HG03354 (cell line): ENCODE results near the gene TMED1.
"Not testable (repeated sequence)": the region's sequence is repeated elsewhere in the genome, so short reads cannot be mapped to it uniquely, and the experiment has no call there.

Experiments
- ATAC-seq: cut with Tn5 transposase; IDR thresholded peaks from one replicate; pipeline ENCODE4 v1.9.1; 2021; ENCODE audit warnings: mild to moderate bottlenecking; ENCODE audit not compliant: unreplicated experiment, poor library complexity, severe bottlenecking

TMED1 gene

DNA sequence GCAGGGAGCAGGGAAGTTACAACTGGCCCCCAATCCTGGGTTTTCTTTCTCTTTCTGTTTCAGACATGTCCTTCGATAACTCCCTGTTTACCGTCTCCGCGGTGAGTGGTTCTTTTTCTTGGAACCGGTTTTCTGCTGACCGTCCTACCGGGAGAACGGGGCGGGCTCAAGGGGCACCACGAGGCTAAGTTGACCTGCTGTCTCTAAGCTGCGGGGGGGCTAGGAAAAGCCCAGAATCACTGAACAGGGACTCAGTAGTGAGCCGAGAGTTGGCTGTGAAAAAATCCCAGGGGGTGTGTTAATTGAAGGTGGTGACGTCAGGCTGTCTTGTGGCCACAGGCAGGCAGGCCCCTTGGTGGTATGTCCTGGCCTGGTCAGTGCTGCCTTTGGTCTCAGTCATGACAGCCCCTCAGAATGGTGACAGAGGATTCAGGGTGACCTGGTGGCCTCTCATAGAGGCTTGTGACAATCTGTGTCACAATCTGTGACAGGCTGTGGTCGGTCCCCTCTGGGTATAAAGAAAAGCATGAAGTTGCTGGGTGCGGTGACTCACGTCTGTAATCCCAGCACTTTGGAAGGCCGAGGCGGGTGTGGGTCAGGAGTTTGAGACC is 27.2 kb upstream of the TMED1 start:
- no peak for ATAC-seq

DNA sequence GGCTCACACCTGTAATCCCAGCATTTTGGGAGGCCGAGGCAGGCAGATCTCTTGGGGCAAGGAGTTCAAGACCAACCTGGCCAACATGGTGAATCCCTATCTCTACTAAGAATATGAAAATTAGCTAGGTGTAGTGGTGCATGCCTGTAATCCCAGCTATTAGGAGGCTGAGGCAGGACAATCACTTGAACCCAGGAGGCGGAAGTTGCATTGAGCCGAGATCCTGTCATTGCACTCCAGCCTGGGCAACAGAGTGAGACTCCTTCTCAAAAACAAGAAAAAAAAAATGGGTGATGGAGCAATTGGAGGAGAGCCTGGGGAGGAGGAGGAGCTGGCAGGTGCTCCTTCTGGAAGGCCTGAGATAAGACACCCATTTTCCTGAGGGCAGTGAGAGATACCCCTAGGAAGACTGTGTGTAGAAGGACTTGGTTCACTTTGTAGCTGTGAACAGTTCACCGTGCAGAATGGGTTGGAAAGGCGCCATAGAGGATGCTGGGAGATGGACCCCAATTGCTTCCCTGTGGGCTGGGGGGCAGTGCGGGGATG is 26.6 kb upstream of the TMED1 start:
- ATAC-seq = no peak

DNA sequence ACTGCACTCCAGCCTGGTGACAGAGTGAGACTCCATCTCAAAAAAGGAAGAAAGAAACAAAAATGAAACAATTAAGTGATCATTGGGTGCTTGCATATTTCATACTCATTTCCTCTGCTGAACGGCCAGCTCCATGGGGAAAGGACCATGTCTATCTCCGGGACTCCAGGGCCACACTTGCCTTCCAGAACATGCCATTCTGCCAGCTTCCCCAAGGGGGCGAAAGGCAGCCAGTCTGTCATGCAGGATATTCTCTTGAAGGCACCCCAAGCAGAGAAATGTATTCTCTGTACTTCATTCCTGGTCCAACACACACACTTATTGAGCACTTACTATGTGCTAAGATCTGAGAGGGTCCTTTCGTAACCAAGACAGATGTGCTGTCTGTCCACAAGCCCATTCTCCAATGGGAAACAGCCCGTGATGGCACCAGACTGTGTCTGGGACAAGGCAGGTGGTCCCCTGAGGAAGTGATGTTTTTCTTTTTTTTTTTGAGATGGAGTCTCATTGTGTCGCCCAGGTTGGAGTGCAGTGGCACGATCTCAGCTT is 25.2 kb upstream of the TMED1 start:
- no peak for ATAC-seq

DNA sequence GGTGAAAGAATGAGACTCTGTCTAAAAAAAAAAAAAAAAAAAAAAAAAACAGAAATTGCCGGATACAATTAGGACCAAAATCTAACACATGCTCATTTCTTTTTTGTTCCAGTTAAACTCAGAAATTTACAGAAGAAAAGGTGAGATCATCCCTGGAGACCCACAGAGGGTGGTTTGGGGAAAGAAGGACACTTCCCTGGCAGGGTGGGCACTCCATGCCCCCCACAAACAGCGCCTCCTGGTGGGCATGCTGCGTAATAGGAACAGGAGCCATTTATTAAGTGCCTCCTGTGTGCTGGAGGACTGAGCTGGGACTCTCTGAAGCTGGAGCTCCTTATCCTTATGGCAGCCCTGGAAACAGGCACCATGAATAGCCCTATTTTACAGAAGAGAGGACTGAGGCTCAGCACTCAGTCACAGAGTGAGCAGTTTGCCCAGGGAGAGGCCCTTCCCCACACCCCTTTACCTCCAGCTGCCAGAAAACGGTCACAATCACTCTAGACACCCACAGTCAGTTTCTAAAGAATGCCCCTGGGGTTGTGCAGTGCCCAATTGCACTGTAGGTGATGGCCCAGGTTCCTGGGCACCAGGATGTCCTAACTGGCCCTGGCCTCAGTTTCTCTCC is 22.3 kb upstream of the TMED1 start:
- no peak for ATAC-seq

DNA sequence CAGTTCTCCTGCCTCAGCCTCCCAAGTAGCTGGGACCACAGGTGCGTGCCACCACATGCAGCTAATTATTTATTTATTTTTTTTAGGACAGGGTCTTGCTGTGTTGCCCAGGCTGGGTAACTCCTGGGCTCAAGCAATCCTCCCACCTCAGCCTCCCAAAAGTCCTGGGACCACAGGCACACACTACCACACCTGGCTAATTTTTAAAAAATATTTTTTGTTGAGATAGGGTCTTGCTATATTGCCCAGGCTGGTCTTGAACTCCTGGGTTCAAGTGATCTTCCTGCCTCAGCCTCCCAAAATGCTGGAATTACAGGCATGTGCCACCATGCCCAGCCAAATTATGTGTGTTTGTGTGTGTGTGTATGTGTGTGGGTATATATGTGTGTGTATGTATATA is 20.9 kb upstream of the TMED1 start:
- ATAC-seq = not testable (repeated sequence)

DNA sequence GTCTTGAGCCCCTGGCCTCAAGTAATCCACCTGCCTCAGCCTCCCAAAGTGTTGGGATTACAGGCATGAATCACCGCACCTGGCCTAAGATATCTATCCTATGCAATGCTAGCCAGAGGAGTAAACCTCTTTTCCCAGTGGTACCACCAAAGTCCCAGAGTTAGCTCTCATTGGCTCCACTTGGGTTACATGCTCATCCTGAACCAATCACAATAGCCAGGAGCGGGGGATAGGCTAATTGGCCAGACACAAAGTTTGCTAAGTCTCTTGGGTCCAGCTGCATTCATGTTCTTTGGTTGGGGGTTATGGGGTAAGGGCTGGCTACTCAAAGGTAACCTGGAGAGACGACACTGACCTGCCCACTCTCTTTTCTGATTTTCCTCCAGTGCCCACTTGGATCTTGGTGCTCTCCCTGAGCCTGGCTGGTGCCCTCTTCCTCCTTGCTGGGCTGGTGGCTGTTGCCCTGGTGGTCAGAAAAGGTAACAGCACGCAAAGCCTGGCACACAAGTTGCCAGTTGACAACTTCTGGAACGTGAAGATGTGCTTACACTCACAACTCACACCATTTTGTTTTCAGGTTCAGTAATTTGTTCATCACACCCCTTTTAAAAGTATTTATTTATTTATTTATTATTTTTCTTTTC is 20.0 kb upstream of the TMED1 start:
- ATAC-seq = no peak

DNA sequence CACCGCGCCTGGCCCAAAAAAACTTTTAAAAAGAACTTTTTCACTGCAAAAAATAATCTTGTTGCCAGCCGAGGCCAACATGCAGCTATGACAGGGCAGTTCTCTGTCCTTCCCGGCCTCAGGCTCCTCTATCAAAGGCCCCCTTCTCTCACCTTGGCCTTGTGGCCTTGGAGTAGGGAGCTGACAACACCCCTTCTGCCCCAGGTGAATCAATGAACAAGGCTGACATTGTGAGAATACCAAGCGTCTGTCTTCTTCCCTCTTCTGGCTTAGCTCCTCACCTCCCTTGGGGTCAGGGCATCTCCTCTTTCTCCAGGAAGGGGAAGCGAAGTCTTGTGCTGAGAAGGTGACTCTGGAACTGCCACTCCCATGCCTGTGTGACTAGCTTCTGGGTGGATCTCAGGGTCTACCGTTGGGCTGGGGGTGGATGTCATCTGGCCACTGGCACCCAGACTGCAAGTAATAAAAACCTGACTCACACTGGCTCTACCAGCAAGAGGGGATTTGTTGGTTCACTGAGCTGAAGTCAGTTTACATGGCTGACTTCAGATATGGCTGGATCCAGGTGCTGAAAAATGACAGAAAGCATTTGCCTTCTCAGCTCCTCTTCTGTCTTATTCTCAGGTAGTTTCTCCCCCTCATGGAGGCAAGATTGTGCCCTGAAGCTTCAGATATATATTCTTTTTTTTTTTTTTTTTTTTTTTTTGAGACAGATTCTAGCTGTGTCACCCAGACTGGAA is 18.5 kb upstream of the TMED1 start:
- no peak for ATAC-seq

DNA sequence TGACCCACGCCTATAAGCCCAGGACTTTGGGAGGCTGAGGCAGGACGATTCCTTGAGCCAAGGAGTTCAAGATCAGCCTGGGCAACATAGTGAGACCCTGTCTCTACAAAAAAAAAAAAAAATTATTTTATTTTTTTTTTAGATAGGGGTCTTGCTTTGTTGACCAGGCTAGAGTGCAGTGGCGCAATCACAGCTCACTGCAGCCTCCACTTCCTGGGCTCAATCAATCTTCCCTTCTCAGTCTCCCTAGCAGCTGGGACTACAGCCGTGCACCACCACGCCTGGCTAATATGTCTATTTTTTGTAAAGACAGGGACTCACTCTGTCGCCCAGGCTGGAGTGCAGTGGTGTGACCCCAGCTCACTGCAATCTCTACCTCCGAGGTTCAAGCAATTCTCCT is 16.9 kb upstream of the TMED1 start:
- no peak for ATAC-seq

DNA sequence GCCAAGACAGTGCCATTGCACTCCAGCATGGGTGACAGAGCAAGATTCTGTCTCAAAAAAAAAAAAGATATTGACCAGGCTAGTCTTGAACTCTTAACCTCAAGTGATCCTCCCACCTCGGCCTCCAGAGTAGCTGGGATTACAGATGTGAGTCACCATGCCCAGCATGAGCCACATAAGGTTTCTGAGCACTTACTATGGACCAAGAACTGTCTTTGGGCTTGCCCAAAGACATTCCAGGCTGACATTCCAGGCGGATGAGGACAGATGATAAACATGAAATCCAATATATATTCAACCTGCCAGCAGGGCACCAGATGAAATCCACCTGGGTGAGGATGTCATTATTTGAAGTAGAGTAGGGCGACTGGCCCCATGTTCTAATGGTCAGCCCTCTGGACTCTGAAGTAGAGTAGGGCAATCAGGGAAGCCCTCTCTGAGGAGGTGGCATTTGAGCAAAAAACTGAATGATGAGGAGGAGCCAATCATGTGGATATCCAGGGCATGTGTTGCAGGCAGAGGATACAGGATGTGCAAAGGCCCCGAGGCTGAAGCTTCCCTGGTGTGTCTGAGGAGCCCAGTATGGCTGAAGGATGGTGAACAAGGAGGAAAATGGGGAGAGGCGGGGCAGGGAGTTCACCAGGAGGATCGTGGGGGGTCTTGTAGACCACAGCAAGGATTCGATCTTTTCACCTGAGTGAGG is 16.2 kb upstream of the TMED1 start:
- ATAC-seq = no peak

DNA sequence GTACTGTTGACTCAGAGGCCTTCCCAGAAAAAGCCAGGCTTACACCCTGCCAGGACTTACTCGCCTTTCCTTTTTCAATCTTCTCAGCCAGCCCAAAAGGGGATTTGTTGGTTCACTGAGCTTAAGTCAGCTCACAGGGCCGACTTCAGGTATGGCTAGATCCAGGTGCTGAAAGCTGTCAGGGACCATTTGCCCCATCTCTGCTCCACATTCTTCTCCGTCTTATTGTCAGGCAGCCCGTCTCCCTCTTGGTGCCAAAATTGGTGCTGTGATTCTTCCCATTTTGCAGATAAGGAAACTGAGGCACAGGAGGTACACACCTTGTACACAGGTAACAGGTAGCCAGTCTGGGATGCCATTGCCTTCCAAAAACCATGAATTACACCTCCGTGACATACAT is 14.6 kb upstream of the TMED1 start:
- ATAC-seq = no peak

DNA sequence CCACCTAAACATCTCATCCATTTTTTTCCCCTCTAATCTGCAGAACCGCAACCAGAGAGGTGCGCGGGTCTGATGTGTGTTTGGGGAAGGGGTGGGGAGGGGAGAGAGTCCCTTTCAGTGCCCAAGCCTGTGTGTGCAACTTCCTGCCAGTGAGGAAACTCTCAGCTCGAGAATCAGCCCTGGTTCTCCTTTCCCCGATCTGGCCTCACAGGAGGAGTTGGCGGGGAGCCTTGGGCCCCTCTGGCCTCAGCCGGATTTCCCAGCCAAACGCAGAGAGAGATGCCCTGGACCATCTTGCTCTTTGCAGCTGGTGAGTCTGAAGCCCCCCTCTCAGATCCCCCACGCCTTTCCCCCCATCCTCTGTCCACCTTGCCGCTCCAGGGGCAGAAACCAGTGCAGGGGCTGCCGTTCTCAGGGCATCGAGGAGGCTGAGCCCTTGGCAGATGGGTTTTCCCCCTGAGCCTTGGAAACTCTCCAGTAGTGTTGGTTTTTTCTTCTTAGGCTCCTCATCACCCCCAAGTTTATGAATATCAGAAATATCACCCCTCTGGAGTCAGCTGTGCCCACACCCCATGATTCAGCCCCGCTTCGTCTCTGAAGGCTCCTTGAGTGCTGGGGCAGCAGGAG is 12.3 kb upstream of the TMED1 start, which contains the start of gene C19orf38:
Gene C19orf38, plus strand, starts transcription at position 186 of the 627 bp plus-strand sequence. Its CDS starts 94 bp downstream, at position 280.
- no peak for ATAC-seq

DNA sequence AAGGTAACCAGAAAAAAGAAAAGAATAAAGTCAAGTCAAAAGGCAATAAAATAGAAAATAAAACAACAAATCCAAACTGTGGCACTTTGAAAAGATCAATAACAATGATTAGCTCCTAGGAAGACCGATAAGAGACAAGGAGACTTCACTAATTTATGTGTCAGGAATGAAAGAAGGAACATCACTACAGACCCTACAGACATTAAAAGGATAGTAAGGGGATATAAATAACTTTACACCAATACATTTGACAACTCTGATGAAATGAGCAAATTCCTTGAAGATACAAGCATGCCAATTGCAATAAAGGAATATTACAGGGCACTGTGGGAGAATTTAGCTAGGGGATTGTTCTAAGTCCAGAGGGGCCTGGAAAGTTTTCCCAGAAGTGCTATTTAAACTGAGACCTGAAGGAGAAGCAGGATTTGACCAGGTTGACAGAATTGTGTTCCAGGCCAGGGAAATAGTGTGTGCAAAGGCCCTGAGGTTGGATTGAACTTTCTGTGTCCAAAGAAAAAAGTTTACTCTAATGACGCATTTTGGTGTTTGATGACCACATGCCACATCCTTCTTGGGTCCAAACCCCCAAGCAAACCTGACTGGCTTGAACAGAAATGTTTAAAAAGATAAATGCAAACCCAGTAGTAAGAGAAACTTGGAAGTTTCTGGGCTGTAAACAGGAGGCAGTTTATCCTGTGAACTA is 10.6 kb upstream of the TMED1 start:
- no peak for ATAC-seq

DNA sequence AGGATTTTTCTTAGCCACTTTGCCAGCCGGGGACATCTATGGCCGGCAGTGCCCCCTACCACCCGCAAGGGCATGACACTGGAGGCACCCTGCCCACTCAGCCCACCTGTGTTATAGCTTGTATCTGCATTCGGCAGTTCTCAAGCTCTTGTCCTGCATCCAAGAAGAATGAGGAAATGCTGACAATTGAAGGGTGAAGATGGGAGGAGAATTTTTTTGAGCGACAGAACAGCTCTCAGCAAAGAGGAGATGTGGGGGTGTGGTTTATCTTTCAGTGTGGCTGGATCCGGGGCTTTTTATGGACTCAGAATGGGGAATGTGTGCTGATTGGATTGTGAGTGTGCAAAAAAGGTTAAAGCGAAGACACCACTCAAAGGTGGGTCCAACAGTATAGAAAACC is 6.8 kb upstream of the TMED1 start:
- ATAC-seq = no peak

DNA sequence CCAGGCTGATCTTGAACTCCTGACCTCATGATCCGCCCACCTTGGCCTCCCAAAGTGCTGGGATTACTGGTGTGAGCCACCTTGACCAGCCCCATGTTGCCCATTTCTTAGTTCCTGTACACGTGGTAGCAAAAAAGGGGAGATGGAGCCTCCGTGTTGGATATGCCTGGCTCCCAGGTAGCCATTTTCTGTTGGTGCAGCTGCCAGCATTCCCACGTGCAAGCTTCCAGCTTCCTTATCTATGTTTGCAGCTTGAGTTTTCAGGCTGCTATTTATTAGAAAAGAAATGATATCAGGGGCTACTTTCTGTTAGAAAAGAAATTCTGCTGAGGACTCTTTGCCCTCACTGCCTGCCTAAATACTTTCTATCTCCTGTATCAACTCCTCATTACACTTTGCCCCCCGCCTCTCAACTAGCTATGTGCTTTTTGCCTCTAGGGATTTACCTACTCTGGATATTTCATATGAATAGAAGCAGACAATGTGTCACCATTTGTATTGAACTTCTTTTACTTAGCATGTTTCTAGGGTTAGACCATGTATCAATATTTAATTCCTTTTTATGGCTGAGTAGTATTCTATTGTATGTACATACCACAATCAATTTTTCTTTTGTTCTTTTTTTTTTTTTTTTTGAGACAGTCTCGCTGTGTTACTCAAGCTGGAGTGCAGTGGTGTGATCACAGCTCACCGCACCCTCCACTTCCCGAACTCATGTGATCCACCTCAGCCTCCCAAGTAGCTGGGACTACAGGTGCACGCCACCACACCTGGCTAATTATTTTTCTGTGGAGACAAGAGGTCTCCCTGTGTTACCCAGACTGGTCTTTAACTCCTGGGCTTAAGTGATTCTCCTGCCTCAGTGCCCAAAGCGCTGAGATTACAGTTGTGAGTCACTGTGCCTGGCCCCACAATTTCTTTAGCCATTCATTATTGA is 3.4 kb upstream of the TMED1 start:
- no peak for ATAC-seq

DNA sequence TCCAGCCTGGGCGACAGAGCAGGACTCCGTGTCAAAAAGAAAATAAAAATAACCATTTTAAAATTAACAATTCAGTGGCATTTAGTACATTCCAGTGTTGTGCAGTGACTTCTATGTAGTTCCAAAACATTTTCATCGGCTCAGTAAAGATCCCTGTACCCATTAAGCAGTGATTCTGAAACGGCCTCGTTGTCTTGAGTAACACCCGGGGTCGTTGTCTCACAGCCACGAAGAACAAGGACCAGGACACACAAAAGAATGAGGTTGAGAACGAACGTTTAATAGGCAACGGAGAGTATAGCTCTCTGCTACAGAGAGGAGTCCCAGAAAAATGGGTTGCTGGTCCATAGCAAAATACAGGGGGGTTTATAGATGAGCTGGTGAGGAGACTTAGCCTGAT is 2.4 kb upstream of the TMED1 start:
- ATAC-seq = no peak

DNA sequence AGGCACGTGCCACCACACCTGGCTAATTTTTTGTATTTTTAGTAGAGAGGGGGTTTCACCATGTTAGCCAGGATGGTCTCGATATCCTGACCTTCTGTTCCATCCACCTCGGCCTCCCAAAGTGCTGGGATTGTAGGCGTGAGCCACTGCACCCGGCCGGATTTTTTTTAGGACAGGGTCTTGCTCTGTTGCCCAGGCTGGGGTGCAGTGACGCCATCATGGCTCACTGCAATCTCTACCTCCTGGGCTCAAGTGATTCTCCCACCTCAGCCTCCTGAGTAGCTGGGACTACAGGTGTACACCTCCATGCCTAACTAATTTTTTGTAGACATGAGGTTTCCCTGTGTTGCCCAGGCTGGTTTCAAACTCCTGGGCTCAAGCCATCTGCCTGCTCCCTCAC is 1.6 kb upstream of the TMED1 start:
- not testable (repeated sequence) for ATAC-seq

DNA sequence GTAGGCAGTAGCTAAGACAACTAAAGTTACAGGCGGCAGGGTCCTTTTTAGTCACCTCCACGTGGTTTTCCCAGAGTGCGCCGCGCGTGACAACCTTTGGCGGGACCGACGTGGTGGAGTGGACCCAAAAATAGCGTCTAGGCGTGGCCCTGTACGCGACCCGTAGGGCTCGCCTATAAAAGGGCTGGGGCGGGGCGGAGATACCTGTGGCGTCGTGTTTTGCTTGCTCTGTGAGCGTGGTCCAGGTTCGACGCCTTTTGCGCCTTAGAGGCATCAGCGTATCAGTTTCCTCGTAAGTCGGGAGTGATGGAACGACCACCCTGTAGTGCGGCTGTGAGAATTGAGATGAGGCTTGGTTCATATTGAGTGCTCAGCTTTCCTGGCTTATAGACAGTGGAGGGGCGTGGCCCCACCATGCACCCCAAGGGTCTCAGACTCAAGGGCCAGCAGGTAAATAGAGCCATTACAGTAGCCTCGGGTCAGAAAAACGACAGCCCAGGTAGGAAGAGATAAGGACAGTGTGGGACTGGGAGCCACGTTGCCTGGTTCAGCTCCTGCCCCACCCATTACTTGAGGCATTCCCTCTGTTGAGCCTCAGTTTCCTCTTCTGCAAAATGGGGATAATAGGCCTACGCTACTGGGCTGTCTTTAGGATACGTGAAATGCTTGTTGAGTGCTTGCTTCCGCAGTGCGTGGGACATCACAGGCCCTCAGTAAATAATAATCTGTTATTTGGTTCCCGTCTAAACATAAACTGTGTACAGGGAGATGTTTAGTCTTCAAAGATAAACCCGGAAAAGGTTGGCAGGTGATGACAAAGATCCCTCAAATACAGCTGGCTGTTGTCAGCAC is 693 bp upstream of the TMED1 start:
- peak; percentile 12 for ATAC-seq
